ENCODE data around the gene APBA2. TPM values are rescaled to one million over a fixed set of nuclear protein-coding genes. Genes with fewer than 3 reads are reported as not detected.
"Not testable (repeated sequence)": the region's sequence is repeated elsewhere in the genome, so short reads cannot be mapped to it uniquely, and the experiment has no call there.

The APBA2 gene
- total RNA-seq, 6 donors from 2014 or later, result 3.2 to 7.9 (median 6.0) TPM

- Histone ChIP-seq H3K27ac (no peak overlapping the region), H3K27me3 (no peaks in the 10 kb centered on the region), H3K4me1 (no peaks in the 10 kb centered on the region), H3K9me3 (no peaks in the 10 kb centered on the region), H3K4me3 (no peak overlapping the region), H3K36me3 (no peaks in the 10 kb centered on the region)
- DNase-seq, result no peak
- whole genome bisulfite sequencing, 2 donors, result 76% methylated on average over 13 of the region's 13 CpGs
- TF ChIP-seq CTCF (IDR thresholded peaks at IDR 0.05), result no peak
- no peak for TF ChIP-seq POLR2A (IDR thresholded peaks at IDR 0.05)
- no peak for TF ChIP-seq EP300 (IDR thresholded peaks at IDR 0.05)
- no peak for TF ChIP-seq POLR2AphosphoS5 (IDR thresholded peaks at IDR 0.05)
- no peak for ATAC-seq (ENCODE audit: low FRiP score in 2 of 2)
Observed at GRCh38 chr15:29039466-29040369, 153.9 kb downstream of the APBA2 start.

- Histone ChIP-seq H3K27ac (no peak overlapping the region), H3K27me3 (no peaks in the 10 kb centered on the region), H3K9me3 (no peaks in the 10 kb centered on the region), H3K4me3 (no peak overlapping the region), H3K36me3 (no peaks in the 10 kb centered on the region), H3K4me1 (no peaks in the 10 kb centered on the region)
- WGBS, 2 donors, result 57 to 70% methylated on average over 8 of the region's 8 CpGs
- DNase-seq, result no peak
- ATAC-seq (ENCODE audit: low FRiP score in 2 of 2), result no peak
- TF ChIP-seq POLR2A (IDR thresholded peaks at IDR 0.05) (no peak), CTCF (IDR thresholded peaks at IDR 0.05) (no peak), POLR2AphosphoS5 (IDR thresholded peaks at IDR 0.05) (no peak), EP300 (IDR thresholded peaks at IDR 0.05) (no peak)
Observed at GRCh38 chr15:29040370-29040751, 154.6 kb downstream of the APBA2 start.

GRCh38 chr15:29043736-29044502 is 158.1 kb downstream of the APBA2 start:
- Histone ChIP-seq H3K36me3 (no peaks in the 10 kb centered on the region), H3K4me1 (no peaks in the 10 kb centered on the region), H3K4me3 (no peak overlapping the region), H3K27me3 (no peaks in the 10 kb centered on the region), H3K9me3 (no peaks in the 10 kb centered on the region), H3K27ac (no peak overlapping the region)
- DNase-seq (no peak), ATAC-seq (ENCODE audit: low FRiP score in 2 of 2) (no peak)
- WGBS, 2 donors, result 79 to 82% methylated on average over 9 of the region's 9 CpGs
- no peak for TF ChIP-seq POLR2A (IDR thresholded peaks at IDR 0.05)
- TF ChIP-seq EP300 (IDR thresholded peaks at IDR 0.05), result no peak
- TF ChIP-seq POLR2AphosphoS5 (IDR thresholded peaks at IDR 0.05), result no peak
- TF ChIP-seq CTCF (IDR thresholded peaks at IDR 0.05), result no peak

GRCh38 chr15:29044503-29044901 is 158.7 kb downstream of the APBA2 start:
- no peak for TF ChIP-seq CTCF (IDR thresholded peaks at IDR 0.05)
- no peak for TF ChIP-seq POLR2AphosphoS5 (IDR thresholded peaks at IDR 0.05)
- no peak for TF ChIP-seq POLR2A (IDR thresholded peaks at IDR 0.05)
- no peak for TF ChIP-seq EP300 (IDR thresholded peaks at IDR 0.05)
- DNase-seq (no peak), ATAC-seq (ENCODE audit: low FRiP score in 2 of 2) (no peak)
- 90 to 95% methylated on average over 1 of the region's 1 CpG for WGBS, 2 donors
- Histone ChIP-seq H3K36me3 (no peaks in the 10 kb centered on the region), H3K4me3 (no peak overlapping the region), H3K27me3 (no peaks in the 10 kb centered on the region), H3K9me3 (no peaks in the 10 kb centered on the region), H3K27ac (no peak overlapping the region), H3K4me1 (no peaks in the 10 kb centered on the region)

GRCh38 chr15:29045161-29045560 is 159.4 kb downstream of the APBA2 start:
- H3K27ac ChIP-seq; H3K4me1 ChIP-seq; ATAC-seq (ENCODE audit: low FRiP score in 2 of 2); DNase-seq; H3K36me3 ChIP-seq; H3K27me3 ChIP-seq; H3K4me3 ChIP-seq; H3K9me3 ChIP-seq: not testable (repeated sequence)
- 78 to 90% methylated on average over 7 of the region's 7 CpGs for WGBS, 2 donors

All from upper lobe of left lung (tissue), 6 donors.